Limb (tissue), 2 donors: ENCODE measurements around the gene DGKB.

Source experiments
- DNase-seq, 2 donors: peaks; one replicate each; pipeline ENCODE4 v3.0.0-alpha.2; 2016; ENCODE audit errors: extremely low spot score in 2 of 2

Gene DGKB

DNA sequence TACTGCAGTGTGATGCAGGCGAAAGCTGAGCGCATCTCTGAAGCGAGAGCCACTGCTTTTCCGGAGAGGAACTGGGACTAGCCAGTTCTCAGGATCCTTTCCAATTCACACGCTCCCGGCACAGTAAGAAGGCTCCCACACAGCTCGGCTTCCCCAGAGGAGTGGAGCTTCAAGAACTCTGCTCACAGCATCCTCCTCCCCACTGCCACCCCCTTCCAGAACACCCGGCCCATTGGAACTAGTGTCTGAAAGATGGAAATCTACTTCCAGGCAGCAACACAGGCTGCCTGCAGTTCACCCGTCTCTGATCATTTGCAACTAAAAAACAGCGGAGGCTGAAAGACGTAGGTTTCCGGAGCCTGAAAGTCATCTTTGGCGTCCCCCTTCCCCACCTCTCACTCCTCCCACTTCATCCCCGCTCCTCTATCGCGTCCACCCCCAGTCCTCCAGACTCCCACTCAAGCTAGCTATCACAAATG, at the start of gene DGKB:
TSS of gene DGKB (minus strand) at position 163 of the 479 bp plus-strand sequence.
- DNase-seq = peak; percentile 34 to 58

- no peak for DNase-seq
Observed at GRCh38 chr7:14950013-14950412, 47.5 kb upstream of the DGKB start.

DNA sequence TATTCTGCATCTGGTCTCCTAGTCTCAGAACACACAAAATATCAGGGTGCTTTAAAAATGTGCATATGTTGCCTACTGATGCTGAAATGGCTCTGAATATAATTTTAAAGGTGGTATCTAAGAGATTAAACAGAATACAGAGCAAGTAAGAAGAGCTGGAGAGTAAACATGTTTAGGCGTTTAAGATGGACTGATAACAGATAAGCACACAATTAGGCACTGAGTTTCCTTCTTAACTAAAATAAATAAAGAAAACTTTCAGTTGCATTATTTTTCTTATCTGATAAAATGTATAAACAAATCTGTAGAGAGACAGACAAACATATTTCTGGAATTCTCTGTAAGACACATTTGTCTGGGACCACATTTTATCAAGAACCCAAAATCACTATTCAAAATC, 35.6 kb upstream of the DGKB start:
- no peak for DNase-seq

DNA sequence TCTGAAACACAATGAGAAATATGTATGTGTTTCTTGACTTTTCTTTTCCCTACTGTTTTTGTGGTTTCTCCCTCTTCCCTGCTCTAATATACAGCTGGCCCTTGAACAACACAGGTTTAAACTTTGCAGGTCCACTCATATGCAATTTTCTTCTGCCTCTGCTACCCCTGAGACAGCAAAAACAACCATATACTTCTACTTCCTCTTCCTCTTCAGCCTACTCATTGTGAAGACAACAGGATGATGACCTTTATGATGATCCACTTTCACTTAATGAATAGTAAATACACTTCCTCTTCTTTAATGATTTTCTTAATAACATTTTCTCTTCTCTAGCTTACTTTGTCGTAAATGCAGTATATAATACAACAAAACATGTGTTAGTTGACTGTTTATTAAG, 35.0 kb upstream of the DGKB start:
- DNase-seq = no peak

GRCh38 chr7:14936554-14936953, 34.0 kb upstream of the DGKB start:
- DNase-seq = peak; percentile 36 to 48

DNA sequence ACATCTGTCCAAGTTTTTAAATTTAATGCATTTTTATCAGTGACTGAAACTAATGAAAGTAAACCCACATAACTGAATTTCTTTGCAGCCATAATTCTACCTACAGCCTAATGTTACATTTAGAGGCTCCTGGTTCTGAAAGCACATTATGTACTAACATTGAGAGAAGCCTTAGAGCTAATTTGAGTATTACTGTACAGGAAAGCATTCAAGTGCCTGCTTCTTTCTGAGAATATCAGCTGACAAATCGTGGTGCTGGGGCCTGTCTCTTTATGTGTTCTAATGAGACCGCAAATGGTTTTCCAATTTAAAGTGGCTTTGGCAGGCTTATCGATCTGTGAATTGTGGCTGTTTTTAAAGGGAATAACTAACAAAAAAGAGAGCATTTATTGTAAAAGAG, 32.3 kb upstream of the DGKB start:
- no peak for DNase-seq

GRCh38 chr7:14931511-14932215, 29.1 kb upstream of the DGKB start:
- no peak for DNase-seq

GRCh38 chr7:14924398-14924797, 21.8 kb upstream of the DGKB start:
- no peak for DNase-seq

- DNase-seq = no peak
Observed at GRCh38 chr7:14911077-14911476, 8.5 kb upstream of the DGKB start.

DNA sequence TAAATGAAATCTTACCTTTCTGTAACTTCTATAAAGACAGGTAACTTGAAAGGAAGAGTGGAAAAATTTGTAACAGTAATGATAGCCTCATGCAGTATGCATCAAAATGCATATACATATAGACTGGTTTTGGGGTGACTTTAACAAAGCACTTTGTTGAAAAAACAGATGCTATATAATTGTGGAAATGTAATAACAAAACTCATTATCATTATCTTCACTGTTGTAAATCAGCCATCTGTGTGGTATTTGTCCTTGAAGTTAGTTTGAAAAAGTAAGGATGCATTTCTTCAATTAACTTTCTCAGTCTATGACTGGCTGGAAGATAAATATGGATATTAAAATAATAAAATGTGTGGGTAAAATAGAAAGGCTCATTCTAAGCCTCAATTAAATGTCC, 6.1 kb upstream of the DGKB start:
- no peak for DNase-seq

DNA sequence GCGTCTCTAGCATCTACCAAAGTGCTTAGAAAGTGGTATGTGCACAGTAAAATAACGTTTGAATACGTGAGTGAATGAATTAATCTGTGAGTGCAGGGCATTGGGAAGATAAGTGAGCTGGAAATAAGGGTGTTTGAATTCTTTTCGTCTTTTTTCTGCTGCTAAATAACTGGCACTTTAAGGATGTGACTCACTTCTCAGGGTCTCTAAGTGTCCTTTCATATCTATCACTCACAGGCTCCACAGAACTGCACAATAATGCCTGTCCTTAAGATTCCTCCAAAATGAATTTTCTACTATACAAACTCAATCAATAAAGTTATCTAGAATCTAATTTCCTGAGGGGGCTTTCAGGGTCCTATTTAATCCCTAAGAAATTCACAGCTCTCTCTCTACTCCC, 3.2 kb upstream of the DGKB start:
- DNase-seq = no peak

GRCh38 chr7:14900051-14900450, 2.5 kb downstream of the DGKB start:
- DNase-seq = no peak

GRCh38 chr7:14899030-14899429, 3.5 kb downstream of the DGKB start:
- DNase-seq = no peak

- no peak for DNase-seq
Observed at GRCh38 chr7:14896461-14896860, 6.1 kb downstream of the DGKB start.

DNA sequence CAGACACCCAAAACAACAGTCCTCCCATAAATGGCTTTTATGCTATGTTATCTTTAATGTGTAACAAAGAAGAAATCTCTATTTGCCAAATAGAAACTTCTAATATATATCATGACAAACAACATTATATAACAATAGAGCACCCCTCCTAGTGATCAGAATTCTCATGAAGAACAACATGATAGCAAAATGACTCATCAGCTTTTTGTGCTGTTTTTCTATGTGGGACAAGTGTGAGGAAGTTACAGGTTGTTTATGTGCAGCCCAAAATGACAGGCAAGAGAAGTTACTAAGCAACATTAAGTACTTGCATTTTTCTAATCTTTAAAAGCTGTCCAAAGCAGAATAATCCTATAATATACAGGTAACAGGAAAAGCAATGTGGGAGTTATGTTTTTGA, 7.7 kb downstream of the DGKB start:
- DNase-seq = no peak

- no peak for DNase-seq
Observed at GRCh38 chr7:14892961-14893360, 9.6 kb downstream of the DGKB start.

DNA sequence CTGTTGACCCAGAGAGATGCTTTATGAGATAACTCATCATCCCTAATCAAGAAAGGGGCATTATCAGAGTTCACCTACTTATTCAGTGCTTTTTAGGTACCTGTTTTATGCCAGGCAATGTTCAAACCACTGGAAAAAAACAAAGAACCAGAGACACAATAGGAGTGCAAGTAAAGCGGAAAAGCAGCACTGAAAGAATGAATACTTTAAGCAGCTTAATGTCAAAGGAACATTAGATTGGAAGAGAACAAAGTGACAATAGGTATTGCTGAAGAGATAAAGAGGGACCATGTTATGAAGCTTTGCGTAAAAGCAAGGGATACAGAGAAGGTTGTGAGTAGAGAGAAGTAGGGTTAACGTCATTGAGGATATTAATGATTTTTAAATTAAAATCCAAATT, 11.3 kb downstream of the DGKB start:
- DNase-seq = no peak

- no peak for DNase-seq
Observed at GRCh38 chr7:14888962-14889361, 13.6 kb downstream of the DGKB start.

GRCh38 chr7:14886533-14886932, 16.0 kb downstream of the DGKB start:
- no peak for DNase-seq

DNA sequence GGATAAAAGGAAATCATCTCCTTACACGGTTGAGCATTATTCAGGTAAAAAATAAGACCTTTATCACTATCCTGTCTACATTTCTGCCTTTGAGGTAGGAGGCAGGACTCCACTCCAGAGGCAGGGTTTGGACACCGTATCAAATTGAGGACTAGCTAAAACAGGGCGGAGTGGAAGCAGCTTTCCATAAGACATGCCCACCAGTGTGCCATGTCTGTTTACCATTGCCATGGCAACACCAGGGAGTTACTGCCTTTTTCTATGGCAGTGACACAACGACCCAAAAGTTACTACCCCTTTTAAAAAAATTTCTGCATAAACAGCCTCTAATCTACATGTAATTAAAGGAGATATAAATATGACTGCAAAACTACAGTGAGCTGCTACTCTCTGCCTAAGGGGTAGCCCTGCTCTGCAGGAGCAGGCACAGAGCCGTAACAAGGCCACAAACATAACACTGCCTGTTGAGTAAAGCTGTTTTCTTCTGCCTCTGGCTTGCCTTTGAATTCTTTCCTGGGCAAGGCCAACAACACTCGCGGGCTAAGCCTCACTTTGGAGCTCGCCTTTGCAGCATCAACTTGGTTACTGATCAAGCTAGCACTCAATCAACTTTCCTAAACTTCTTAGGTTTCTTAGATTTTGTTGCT, 26.5 kb downstream of the DGKB start:
- no peak for DNase-seq

DNA sequence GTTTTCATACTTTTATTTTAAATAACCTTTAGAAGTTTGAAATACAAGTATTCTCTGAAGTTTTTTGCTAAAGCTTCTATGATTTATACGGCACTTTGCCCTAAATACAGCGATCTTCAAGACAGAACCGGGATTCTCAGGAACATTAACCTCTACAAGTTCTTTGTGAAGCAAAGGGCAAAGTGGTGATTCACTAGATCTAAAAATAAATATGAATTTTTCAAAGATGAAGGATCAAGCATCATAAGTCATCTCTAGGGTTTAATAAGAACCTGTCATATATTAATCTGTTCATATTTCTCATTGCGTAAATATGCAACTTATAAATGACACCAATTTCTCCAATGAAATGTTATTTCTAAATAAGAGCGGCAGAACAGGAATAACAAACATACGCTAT, 30.7 kb downstream of the DGKB start:
- no peak for DNase-seq

GRCh38 chr7:14870394-14870793, 32.2 kb downstream of the DGKB start:
- DNase-seq = no peak

DNA sequence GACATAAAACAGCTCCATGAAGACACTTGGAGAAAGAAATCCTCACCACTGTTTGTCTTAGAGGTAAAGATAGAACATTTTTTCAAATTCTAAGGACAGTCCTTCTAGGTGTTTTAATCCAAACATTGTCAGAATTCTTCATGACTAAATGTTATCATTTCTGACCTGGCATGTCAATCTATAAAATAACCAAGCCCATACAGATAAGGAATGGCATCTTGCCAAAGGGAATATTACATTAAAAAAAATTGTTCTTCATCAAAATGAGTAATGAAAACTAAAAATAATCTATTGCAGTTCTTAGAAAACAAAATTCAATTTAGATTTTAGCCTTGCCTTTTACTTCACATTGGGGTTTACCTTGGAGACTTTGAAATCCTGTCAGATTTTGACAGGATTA, 33.6 kb downstream of the DGKB start:
- DNase-seq = no peak
